Stimulated activated CD8-positive, alpha-beta memory T cell treated with anti-CD3 and anti-CD28 coated beads, Interleukin-12 subunit alpha, Interleukin-12 subunit beta, amount 100 ng/mL, for 24 hours (primary cell): Measurements from ENCODE around the gene SYT9.

Source experiments
- DNase-seq: peaks from one replicate; pipeline ENCODE4 v3.0.0-alpha.2; 2020; ENCODE audit errors: extremely low read depth

The SYT9 gene

GRCh38 chr11:7469351-7469865 is 217.7 kb downstream of the SYT9 start:
- no peak for DNase-seq

GRCh38 chr11:7471071-7471470 is 219.4 kb downstream of the SYT9 start:
- DNase-seq, result no peak

GRCh38 chr11:7473717-7474116 is 222.0 kb downstream of the SYT9 start:
- DNase-seq, result no peak

- no peak for DNase-seq
Observed at GRCh38 chr11:7480113-7480512, 228.4 kb downstream of the SYT9 start.

- no peak for DNase-seq
Observed at GRCh38 chr11:7484131-7484530, 232.4 kb downstream of the SYT9 start.

- no peak for DNase-seq
Observed at GRCh38 chr11:7484645-7485044, 232.9 kb downstream of the SYT9 start.

GRCh38 chr11:7485186-7486097 is 233.7 kb downstream of the SYT9 start, which contains the start of gene OLFML1:
TSS of gene OLFML1 (plus strand) at chr11:7485506. CDS start at chr11:7485876, 370 bp downstream.
- DNase-seq, result no peak

GRCh38 chr11:7486098-7486780 is 234.5 kb downstream of the SYT9 start:
- DNase-seq, result no peak

- DNase-seq, result no peak
Observed at GRCh38 chr11:7486781-7487140, 235.1 kb downstream of the SYT9 start.

GRCh38 chr11:7487360-7487759 is 235.7 kb downstream of the SYT9 start:
- DNase-seq, result no peak

DNA sequence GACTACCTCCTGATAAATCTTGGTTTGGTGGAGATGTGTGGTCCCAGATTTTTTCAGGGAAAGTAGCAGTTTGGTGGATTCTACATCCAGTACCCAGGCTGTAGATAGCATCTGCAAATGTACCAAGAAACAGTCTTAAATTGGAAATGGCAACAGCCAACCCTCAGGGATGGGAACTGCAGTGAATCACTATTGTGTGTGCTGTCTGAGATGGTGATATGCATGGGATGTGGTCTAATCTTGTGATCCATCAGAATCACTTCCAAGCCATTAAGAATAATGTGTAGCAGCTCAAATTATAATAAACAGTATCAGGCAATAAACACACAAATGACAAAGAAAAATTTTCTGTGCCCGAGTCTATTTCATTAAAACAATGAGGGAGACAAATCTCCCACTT is 237.0 kb downstream of the SYT9 start:
- DNase-seq, result no peak

DNA sequence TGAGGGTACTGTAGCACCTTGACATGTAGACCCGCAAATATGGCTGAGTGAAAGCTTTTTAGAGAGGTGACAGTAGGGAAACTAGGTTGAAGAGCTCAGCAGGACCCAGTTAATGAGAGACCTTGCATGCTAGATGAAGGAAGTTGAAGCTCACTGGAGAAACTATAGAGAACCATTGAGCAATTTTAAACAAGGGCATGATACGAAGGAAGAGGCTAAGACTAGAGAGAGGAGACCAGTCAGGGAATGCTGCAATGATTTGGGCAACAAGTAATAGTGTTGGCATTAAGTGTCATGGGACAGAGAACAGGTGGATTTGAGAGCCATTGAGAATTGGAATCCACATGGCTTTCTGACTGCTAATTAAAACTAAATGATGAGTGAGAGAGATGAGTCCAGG is 237.7 kb downstream of the SYT9 start:
- no peak for DNase-seq

DNA sequence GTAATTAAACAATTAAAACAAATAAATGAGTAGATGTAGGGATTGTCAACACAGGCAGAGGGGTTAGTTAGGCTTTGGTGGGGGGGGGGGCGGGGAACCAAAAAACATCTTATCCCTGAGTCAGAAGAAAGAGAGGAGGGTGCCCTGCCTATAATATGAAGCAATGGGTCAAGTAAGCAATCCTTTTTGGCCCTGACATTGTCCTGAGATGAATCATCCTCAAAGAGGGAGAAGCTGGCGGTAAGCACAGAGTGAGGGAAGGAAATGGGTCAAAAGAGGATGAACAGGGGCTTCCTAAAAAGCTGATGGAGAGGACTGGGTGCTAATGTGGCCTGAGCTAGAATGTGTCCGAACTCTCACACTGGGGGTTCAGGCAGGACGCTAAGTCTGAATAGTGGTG is 238.3 kb downstream of the SYT9 start:
- DNase-seq, result no peak

GRCh38 chr11:7490535-7490934 is 238.8 kb downstream of the SYT9 start:
- no peak for DNase-seq

DNA sequence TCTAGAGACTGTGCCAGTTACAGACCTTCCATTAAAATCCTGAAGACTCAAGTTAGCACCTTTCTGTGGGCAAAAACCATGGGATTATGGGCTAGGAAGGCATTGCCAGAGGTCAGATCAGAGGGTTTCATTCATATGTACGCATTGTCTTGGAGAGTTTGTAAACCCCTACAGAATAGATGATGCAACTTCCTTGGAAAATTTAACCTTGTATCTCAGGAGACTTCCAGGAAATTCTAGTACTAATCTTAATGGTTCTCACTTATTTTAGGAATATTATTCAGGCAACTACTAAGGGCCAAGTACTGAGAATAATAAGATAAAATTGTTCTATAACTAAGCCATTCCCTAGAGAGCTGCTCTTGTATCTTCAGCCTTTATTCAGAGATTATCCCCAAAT is 240.5 kb downstream of the SYT9 start:
- no peak for DNase-seq

DNA sequence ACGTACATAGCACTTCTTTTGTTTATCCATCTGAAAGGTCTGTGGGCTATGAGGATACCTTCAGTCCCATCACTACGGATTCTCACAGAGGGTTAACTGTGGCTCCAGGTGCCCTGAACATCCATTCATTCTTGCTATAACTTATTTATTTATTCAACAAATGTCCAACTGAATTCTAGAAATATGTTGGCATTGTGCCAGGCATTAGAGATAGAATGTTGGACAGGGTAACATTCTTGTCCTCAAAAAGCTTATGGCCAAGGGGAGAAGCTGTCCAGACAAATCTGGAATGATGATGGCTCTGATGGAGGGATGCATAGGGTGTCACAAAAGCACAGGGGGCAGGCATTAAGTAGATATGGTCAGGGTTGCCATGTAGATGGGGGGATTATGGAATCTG is 242.0 kb downstream of the SYT9 start:
- no peak for DNase-seq

DNA sequence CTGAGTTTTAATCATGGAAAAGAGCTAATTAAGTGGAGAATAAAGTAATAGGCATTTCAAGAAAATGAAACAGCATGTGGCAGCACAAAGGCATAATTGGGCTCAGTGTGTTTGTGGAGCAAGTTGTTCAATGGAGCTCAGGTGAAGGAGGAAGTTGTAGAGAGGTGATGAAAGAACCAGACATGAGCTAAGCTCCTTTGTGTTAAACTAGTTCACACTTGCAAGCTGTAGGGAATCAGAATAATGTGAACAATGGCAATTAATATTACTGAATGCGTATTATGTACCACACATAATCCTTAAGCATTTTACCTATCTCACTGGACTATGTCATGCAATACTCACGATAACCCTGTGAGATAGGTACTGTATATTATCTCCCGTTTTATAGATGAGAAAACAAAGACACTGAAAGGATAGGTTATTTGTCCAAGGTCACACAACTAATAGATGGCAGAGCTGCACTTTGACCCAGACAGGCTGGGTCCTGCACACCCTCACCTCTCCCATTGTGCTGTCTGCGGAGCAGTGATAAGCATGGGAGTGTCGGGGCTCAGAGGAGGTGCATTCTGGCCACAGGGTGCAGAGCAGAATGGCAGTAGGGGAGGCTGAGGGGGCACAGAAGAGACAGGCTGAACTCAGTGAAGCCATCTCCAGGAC is 242.5 kb downstream of the SYT9 start:
- no peak for DNase-seq

- no peak for DNase-seq
Observed at GRCh38 chr11:7495882-7496551, 244.3 kb downstream of the SYT9 start.

GRCh38 chr11:7498193-7498592 is 246.5 kb downstream of the SYT9 start:
- DNase-seq, result no peak

DNA sequence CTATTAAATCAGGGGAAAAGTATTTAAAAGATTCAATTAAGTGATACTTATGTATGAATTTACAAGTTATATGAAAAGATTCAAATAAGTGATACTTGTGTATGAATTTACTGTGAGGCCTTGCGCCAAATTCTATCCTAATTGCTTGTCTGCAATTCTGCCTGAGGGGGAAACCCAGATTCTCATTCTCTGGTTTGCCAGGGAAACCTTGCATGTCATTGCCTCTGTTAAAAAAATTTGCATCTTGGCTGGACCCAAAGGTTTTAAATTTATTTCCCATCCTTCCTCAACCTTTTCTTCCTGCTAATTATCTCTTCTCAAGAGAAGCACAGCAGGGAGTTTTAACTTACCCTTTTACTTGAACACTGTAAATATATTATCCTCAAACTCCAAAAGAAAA is 247.4 kb downstream of the SYT9 start:
- DNase-seq, result no peak

DNA sequence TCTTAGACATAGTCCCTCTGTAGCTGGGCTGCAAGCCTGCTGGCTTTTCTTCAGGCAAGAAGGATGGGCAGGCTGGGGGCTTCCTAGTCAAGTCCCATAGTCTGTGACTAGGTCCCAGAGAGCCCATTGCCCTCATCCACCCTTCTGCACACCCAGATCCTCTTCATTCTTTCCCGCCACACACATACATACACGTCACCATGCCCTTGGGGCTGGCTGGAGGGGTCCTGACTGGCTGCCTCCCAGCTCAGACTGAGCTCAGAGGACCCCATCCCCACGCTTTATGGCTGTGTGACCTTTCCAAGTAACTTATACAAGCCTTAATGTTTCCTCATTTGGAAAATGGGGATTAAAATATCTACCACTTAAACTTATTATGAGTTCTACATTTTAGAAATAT is 248.5 kb downstream of the SYT9 start:
- DNase-seq, result no peak

GRCh38 chr11:7501251-7501650 is 249.5 kb downstream of the SYT9 start:
- no peak for DNase-seq
